ENCODE results near the gene LGALS7.

GRCh38 chr19:38769635-38770211, 3.6 kb downstream of the LGALS7 start:
- TF ChIP-seq CTCF (IDR thresholded peaks at IDR 0.05; ENCODE audit: insufficient read depth, low read depth, low read length): peak; percentile 21
- TF ChIP-seq EZH2 (IDR thresholded peaks at IDR 0.05; ENCODE audit: insufficient read depth, low read length): no peak

All from astrocyte (in vitro differentiated cells and primary cell).